CD14-positive monocyte (primary cell): ENCODE results near the gene TPR. TPM values are rescaled to one million over a fixed set of nuclear protein-coding genes. Genes with fewer than 3 reads are reported as not detected.

ENCODE experiments used
- DNase-seq, 3 donors: peaks; one replicate each; pipeline ENCODE4 v3.0.0-alpha.2; 2011 to 2022
- H2AFZ ChIP-seq: 2 replicates; pipeline ENCODE4 v1.6.0; 2012; ENCODE audit warnings: mild to moderate bottlenecking, low read depth, low read length, inconsistent platforms; ENCODE audit not compliant: insufficient read depth, poor library complexity, severe bottlenecking
- H3K27ac ChIP-seq, 2 donors: 1 replicate in 1 of 2; 2 replicates in 1 of 2; pipeline ENCODE4 v1.5.1; 2012 to 2013; ENCODE audit warnings: low read length in 2 of 2, control low read depth in 1 of 2, inconsistent platforms in 1 of 2, low read depth in 1 of 2, mild to moderate bottlenecking in 1 of 2
- H3K27me3 ChIP-seq, 2 donors: one replicate each; pipeline versions ENCODE4 v1.6.0 to v1.6.1; 2011 to 2013; ENCODE audit warnings: low read length in 2 of 2; ENCODE audit not compliant: control insufficient read depth in 2 of 2, insufficient read depth in 2 of 2
- H3K36me3 ChIP-seq, 2 donors: replicated peaks in 1 of 2; 1 replicate in 1 of 2; 2 replicates in 1 of 2; pipeline versions ENCODE4 v1.5.1 to v1.6.1; 2012 to 2013; ENCODE audit warnings: low read length in 2 of 2, control low read depth in 1 of 2, inconsistent platforms in 1 of 2, mild to moderate bottlenecking in 1 of 2; ENCODE audit not compliant: insufficient read depth in 2 of 2, control insufficient read depth in 1 of 2
- H3K4me1 ChIP-seq, 2 donors: 1 replicate in 1 of 2; 2 replicates in 1 of 2; pipeline versions ENCODE4 v1.5.1 to v1.6.1; 2012 to 2013; ENCODE audit warnings: low read length in 2 of 2, control low read depth in 1 of 2, inconsistent platforms in 1 of 2, mild to moderate bottlenecking in 1 of 2, moderate library complexity in 1 of 2; ENCODE audit not compliant: insufficient read depth in 2 of 2, control insufficient read depth in 1 of 2
- H3K4me2 ChIP-seq: replicated peaks from 2 replicates; pipeline ENCODE3; 2012; ENCODE audit warnings: low read length, moderate library complexity, mild to moderate bottlenecking; ENCODE audit not compliant: poor library complexity, severe bottlenecking; ENCODE audit errors: extremely low read depth
- H3K4me3 ChIP-seq, 3 experiments: fragments of 200-600 bp in 1 of 3; sonication (generic) in 1 of 3; replicated peaks in 1 of 3; 1 replicate in 2 of 3; 2 replicates in 1 of 3; pipeline ENCODE4 v1.5.1; 2011 to 2013; ENCODE audit warnings: low read length in 3 of 3, mild to moderate bottlenecking in 3 of 3, control low read depth in 2 of 3, low read depth in 2 of 3, inconsistent platforms in 1 of 3, moderate library complexity in 1 of 3
- H3K79me2 ChIP-seq: 2 replicates; pipeline ENCODE4 v1.6.0; 2012; ENCODE audit warnings: mild to moderate bottlenecking, control low read depth, inconsistent platforms, low read length, moderate library complexity; ENCODE audit not compliant: insufficient read depth
- H3K9ac ChIP-seq: 2 replicates; pipeline ENCODE4 v1.6.0; 2017; ENCODE audit warnings: low read length, mild to moderate bottlenecking; ENCODE audit not compliant: insufficient read depth, poor library complexity, severe bottlenecking
- H3K9me3 ChIP-seq, 2 donors: replicated peaks in 1 of 2; 1 replicate in 1 of 2; 2 replicates in 1 of 2; pipeline versions ENCODE4 v1.5.1 to v1.6.1; 2012 to 2013; ENCODE audit warnings: low read length in 2 of 2, control low read depth in 1 of 2; ENCODE audit not compliant: control insufficient read depth in 1 of 2, insufficient read depth in 1 of 2
- H4K20me1 ChIP-seq: 2 replicates; pipeline ENCODE4 v1.6.0; 2012; ENCODE audit warnings: mild to moderate bottlenecking, low read length, control low read depth, moderate library complexity; ENCODE audit not compliant: insufficient read depth
- H3K27ac Mint-ChIP-seq, 7 donors: one replicate each; pipeline ENCODE4 v1.8.0; 2020; ENCODE audit warnings: mild to moderate bottlenecking in 7 of 7, mixed read lengths in 7 of 7, moderate library complexity in 6 of 7, inconsistent platforms in 2 of 7
- H3K27me3 Mint-ChIP-seq, 3 donors: one replicate each; pipeline ENCODE4 v1.8.0; 2021 to 2022; ENCODE audit warnings: low read depth in 3 of 3, mild to moderate bottlenecking in 3 of 3, mixed read lengths in 3 of 3, moderate library complexity in 3 of 3, inconsistent platforms in 1 of 3
- H3K36me3 Mint-ChIP-seq, 2 donors: one replicate each; pipeline ENCODE4 v1.8.0; 2020; ENCODE audit warnings: mixed read lengths in 2 of 2, inconsistent platforms in 1 of 2, mild to moderate bottlenecking in 1 of 2
- H3K4me1 Mint-ChIP-seq: one replicate; pipeline ENCODE4 v1.8.0; 2020; ENCODE audit warnings: mild to moderate bottlenecking, mixed read lengths
- H3K4me3 Mint-ChIP-seq, 2 donors: one replicate each; pipeline ENCODE4 v1.8.0; 2020; ENCODE audit warnings: mild to moderate bottlenecking in 2 of 2, mixed read lengths in 2 of 2, moderate library complexity in 1 of 2
- H3K9me3 Mint-ChIP-seq, 7 donors: one replicate each; pipeline ENCODE4 v1.8.0; 2020 to 2022; ENCODE audit warnings: mixed read lengths in 7 of 7, mild to moderate bottlenecking in 6 of 7, moderate library complexity in 6 of 7, inconsistent platforms in 2 of 7
- CTCF ChIP-seq: fragments of 200-600 bp; IDR thresholded peaks from one replicate; pipeline ENCODE4 v1.8.0; 2022; ENCODE audit warnings: antibody characterized with exemption, mild to moderate bottlenecking
- WGBS: methylation state at CpG from one replicate; pipeline ENCODE4 v1.1.5; 2013; ENCODE audit warnings: missing lambda C conversion rate; ENCODE audit not compliant: insufficient coverage; 5-methylcytosine and 5-hydroxymethylcytosine counted together
- intact Hi-C, 2 donors: fragments of 100-400 bp; cut with micrococcal nuclease; formaldehyde crosslinking; loops; one replicate each; pipeline versions ENCODE4 v1.15.0 to v1.15.1; 2023
- polyA plus RNA-seq, 3 donors: library from polyadenylated mRNA; depleted of rRNA in 1 of 3; unstranded in 2 of 3; stranded (reverse) in 1 of 3; fragments of 300-500 nt in 2 of 3; fragments of >200 nt in 1 of 3; fragmentation: Illumina TruSeq in 2 of 3; gene quantifications; 1 replicate in 2 of 3; 2 replicates in 1 of 3; pipeline ENCODE4 v1.2.3, GENCODE V29; 2012 to 2021

TPR gene
- polyA plus RNA-seq, 3 donors: 4.3 to 23.3 (median 13.2) TPM

GRCh38 chr1:186303911-186304310, 71.1 kb downstream of the TPR start:
- Mint-ChIP-seq H3K27ac (no peak overlapping the region), H3K27me3 (peaks cover 0 to 1% (median 0%) of the 10 kb centered on the region in 3 donors), H3K36me3 (no peaks in the 10 kb centered on the region), H3K9me3 (no peaks in the 10 kb centered on the region), H3K4me1 (peaks cover 2% of the 10 kb centered on the region), H3K4me3 (no peak overlapping the region)
- no peaks in the 10 kb centered on the region for H3K27me3 ChIP-seq
- no peak overlapping the region for H3K4me2 ChIP-seq
- no peak overlapping the region for H3K9ac ChIP-seq
- intact Hi-C loops: no loop called here
- no peak overlapping the region for H3K4me3 ChIP-seq
- no peak for DNase-seq
- 100% methylated on average over 1 of the region's 2 CpGs for WGBS
- H3K4me1 ChIP-seq: no peaks in the 10 kb centered on the region
- H3K9me3 ChIP-seq: no peaks in the 10 kb centered on the region
- H3K27ac ChIP-seq: no peak overlapping the region
- TF ChIP-seq CTCF: no peak
- H2AFZ ChIP-seq: no peak overlapping the region
- H3K79me2 ChIP-seq: no peaks in the 10 kb centered on the region
- H3K36me3 ChIP-seq: no peaks in the 10 kb centered on the region
- H4K20me1 ChIP-seq: no peaks in the 10 kb centered on the region

GRCh38 chr1:186302381-186302920, 72.6 kb downstream of the TPR start:
- Histone ChIP-seq H3K79me2 (no peaks in the 10 kb centered on the region), H3K4me3 (no peak overlapping the region), H3K4me2 (no peak overlapping the region), H3K27ac (no peak overlapping the region), H3K27me3 (no peaks in the 10 kb centered on the region), H3K9me3 (no peaks in the 10 kb centered on the region), H2AFZ (no peak overlapping the region), H3K9ac (no peak overlapping the region), H3K4me1 (no peaks in the 10 kb centered on the region), H3K36me3 (no peaks in the 10 kb centered on the region), H4K20me1 (no peaks in the 10 kb centered on the region)
- intact Hi-C loops: no loop called here
- TF ChIP-seq CTCF: no peak
- Mint-ChIP-seq H3K27ac (no peak overlapping the region), H3K4me3 (no peak overlapping the region), H3K9me3 (no peaks in the 10 kb centered on the region), H3K4me1 (peaks cover 2% of the 10 kb centered on the region), H3K27me3 (peaks cover 0 to 2% (median 0%) of the 10 kb centered on the region in 3 donors), H3K36me3 (no peaks in the 10 kb centered on the region)
- no peak for DNase-seq
- 94% methylated on average over 3 of the region's 3 CpGs for WGBS
